ENCODE results near the gene BMI1.

DNA sequence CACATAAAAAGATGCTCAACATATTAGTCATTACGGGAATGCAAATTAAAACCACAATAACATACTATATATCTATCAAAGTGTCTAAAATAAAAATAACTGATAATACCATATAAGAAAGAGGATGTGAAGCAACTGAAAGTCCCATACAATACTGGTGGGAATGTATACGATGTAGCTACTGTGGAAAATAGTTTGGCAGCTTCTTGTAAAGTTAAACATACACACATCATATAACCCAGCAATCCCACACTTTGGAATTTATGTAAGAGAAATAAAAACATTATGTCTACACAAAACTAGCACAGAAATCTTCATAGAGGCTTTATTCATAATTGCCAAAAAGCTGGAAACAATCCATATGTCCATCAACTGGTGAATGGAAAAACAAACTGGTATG, 15.2 kb upstream of the BMI1 start:
- TF ChIP-seq, protein P1, sequence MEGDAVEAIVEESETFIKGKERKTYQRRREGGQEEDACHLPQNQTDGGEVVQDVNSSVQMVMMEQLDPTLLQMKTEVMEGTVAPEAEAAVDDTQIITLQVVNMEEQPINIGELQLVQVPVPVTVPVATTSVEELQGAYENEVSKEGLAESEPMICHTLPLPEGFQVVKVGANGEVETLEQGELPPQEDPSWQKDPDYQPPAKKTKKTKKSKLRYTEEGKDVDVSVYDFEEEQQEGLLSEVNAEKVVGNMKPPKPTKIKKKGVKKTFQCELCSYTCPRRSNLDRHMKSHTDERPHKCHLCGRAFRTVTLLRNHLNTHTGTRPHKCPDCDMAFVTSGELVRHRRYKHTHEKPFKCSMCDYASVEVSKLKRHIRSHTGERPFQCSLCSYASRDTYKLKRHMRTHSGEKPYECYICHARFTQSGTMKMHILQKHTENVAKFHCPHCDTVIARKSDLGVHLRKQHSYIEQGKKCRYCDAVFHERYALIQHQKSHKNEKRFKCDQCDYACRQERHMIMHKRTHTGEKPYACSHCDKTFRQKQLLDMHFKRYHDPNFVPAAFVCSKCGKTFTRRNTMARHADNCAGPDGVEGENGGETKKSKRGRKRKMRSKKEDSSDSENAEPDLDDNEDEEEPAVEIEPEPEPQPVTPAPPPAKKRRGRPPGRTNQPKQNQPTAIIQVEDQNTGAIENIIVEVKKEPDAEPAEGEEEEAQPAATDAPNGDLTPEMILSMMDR (conservative IDR thresholded peaks at IDR 0.05; ENCODE audit: low read depth in 2 of 2) = no peak
- TF ChIP-seq EZH2phosphoT487 (IDR thresholded peaks at IDR 0.05; ENCODE audit: unreplicated experiment) (no peak), EZH2 (IDR thresholded peaks at IDR 0.05; ENCODE audit: low read depth, unreplicated experiment) (no peak), JUNB (IDR thresholded peaks at IDR 0.05; ENCODE audit: unreplicated experiment) (no peak), POLR2AphosphoS5 (IDR thresholded peaks at IDR 0.05; ENCODE audit: low read depth) (no peak)
- TF ChIP-seq, protein P2, sequence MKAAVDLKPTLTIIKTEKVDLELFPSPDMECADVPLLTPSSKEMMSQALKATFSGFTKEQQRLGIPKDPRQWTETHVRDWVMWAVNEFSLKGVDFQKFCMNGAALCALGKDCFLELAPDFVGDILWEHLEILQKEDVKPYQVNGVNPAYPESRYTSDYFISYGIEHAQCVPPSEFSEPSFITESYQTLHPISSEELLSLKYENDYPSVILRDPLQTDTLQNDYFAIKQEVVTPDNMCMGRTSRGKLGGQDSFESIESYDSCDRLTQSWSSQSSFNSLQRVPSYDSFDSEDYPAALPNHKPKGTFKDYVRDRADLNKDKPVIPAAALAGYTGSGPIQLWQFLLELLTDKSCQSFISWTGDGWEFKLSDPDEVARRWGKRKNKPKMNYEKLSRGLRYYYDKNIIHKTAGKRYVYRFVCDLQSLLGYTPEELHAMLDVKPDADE (IDR thresholded peaks at IDR 0.05) = no peak
- TF ChIP-seq, protein P3, sequence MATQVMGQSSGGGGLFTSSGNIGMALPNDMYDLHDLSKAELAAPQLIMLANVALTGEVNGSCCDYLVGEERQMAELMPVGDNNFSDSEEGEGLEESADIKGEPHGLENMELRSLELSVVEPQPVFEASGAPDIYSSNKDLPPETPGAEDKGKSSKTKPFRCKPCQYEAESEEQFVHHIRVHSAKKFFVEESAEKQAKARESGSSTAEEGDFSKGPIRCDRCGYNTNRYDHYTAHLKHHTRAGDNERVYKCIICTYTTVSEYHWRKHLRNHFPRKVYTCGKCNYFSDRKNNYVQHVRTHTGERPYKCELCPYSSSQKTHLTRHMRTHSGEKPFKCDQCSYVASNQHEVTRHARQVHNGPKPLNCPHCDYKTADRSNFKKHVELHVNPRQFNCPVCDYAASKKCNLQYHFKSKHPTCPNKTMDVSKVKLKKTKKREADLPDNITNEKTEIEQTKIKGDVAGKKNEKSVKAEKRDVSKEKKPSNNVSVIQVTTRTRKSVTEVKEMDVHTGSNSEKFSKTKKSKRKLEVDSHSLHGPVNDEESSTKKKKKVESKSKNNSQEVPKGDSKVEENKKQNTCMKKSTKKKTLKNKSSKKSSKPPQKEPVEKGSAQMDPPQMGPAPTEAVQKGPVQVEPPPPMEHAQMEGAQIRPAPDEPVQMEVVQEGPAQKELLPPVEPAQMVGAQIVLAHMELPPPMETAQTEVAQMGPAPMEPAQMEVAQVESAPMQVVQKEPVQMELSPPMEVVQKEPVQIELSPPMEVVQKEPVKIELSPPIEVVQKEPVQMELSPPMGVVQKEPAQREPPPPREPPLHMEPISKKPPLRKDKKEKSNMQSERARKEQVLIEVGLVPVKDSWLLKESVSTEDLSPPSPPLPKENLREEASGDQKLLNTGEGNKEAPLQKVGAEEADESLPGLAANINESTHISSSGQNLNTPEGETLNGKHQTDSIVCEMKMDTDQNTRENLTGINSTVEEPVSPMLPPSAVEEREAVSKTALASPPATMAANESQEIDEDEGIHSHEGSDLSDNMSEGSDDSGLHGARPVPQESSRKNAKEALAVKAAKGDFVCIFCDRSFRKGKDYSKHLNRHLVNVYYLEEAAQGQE (IDR thresholded peaks at IDR 0.05; ENCODE audit: unreplicated experiment) = no peak
